HCT116 (cell line): ENCODE measurements around the gene CALHM1.

Source experiments
- ELF1 ChIP-seq: IDR thresholded peaks from 2 replicates; pipeline ENCODE4 v1.6.1; 2012; ENCODE audit warnings: low read depth, borderline replicate concordance
- EZH2 ChIP-seq: fragments of 200-600 bp; sonication (generic); IDR thresholded peaks from 2 replicates; pipeline ENCODE4 v1.6.1; 2017; ENCODE audit warnings: antibody characterized with exemption, mixed run types
- EZH2phosphoT487 ChIP-seq: fragments of 200-600 bp; IDR thresholded peaks from 2 replicates; pipeline ENCODE4 v1.6.1; 2018; ENCODE audit warnings: antibody characterized with exemption, borderline replicate concordance
- JUND ChIP-seq: IDR thresholded peaks from 2 replicates; pipeline ENCODE4 v1.6.1; 2012
- MAX ChIP-seq: IDR thresholded peaks from 2 replicates; pipeline ENCODE4 v1.6.1; 2012
- POLR2A ChIP-seq: IDR thresholded peaks from 2 replicates; pipeline ENCODE4 v1.7.0; 2011; ENCODE audit warnings: borderline replicate concordance; ENCODE audit not compliant: insufficient read depth, insufficient read length; ENCODE audit errors: extremely low read depth
- POLR2AphosphoS5 ChIP-seq: IDR thresholded peaks from 2 replicates; pipeline ENCODE4 v1.6.1; 2011; ENCODE audit warnings: mild to moderate bottlenecking, low read depth, low read length, moderate library complexity
- RAD21 ChIP-seq: IDR thresholded peaks from 2 replicates; pipeline ENCODE4 v1.6.1; 2012; ENCODE audit warnings: low read depth, mild to moderate bottlenecking
- YY1 ChIP-seq: IDR thresholded peaks from 2 replicates; pipeline ENCODE4 v1.6.1; 2011; ENCODE audit warnings: low read length, low read depth, moderate library complexity, mild to moderate bottlenecking; ENCODE audit not compliant: insufficient replicate concordance; ENCODE audit errors: extremely low read depth
- TF ChIP-seq, protein P1 (sequence below), 3 experiments: fragments of 200-600 bp in 1 of 3; sonication (generic) in 1 of 3; IDR thresholded peaks in 2 of 3; conservative IDR thresholded peaks in 1 of 3; 2 replicates each; pipeline ENCODE4 v1.5.1; 2012 to 2017; ENCODE audit warnings: low read depth in 2 of 3, low read length in 2 of 3, antibody characterized with exemption in 1 of 3, borderline replicate concordance in 1 of 3, control low read depth in 1 of 3, mild to moderate bottlenecking in 1 of 3, mixed read lengths in 1 of 3, mixed run types in 1 of 3, moderate library complexity in 1 of 3; ENCODE audit not compliant: insufficient read depth in 1 of 3

GRCh38 chr10:103419101-103419500, 39.6 kb downstream of the CALHM1 start:
- TF ChIP-seq ELF1 (no peak), MAX (no peak), EZH2phosphoT487 (no peak), POLR2A (no peak), RAD21 (no peak), JUND (no peak), EZH2 (no peak), POLR2AphosphoS5 (no peak), YY1 (no peak)
- TF ChIP-seq, protein P1, sequence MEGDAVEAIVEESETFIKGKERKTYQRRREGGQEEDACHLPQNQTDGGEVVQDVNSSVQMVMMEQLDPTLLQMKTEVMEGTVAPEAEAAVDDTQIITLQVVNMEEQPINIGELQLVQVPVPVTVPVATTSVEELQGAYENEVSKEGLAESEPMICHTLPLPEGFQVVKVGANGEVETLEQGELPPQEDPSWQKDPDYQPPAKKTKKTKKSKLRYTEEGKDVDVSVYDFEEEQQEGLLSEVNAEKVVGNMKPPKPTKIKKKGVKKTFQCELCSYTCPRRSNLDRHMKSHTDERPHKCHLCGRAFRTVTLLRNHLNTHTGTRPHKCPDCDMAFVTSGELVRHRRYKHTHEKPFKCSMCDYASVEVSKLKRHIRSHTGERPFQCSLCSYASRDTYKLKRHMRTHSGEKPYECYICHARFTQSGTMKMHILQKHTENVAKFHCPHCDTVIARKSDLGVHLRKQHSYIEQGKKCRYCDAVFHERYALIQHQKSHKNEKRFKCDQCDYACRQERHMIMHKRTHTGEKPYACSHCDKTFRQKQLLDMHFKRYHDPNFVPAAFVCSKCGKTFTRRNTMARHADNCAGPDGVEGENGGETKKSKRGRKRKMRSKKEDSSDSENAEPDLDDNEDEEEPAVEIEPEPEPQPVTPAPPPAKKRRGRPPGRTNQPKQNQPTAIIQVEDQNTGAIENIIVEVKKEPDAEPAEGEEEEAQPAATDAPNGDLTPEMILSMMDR (IDR thresholded peaks at IDR 0.05 in 2 of 3, conservative IDR thresholded peaks at IDR 0.05 in 1 of 3; ENCODE audit: borderline replicate concordance in 1 of 3, insufficient read depth in 1 of 3, low read depth in 2 of 3, low read length in 2 of 3) = no peak
